GM23338 (cell line): ENCODE data around the gene SORT1.

ENCODE experiments used
- CREB1 ChIP-seq: fragments of 250-450 bp; sonication (Bioruptor Pico); IDR thresholded peaks from 2 replicates; pipeline ENCODE4 v1.5.0; 2020; ENCODE audit warnings: low read depth, mild to moderate bottlenecking, moderate library complexity
- CTCF ChIP-seq, 2 experiments: fragments of 200-600 bp in 1 of 2; sonication (generic) in 1 of 2; conservative IDR thresholded peaks; 2 replicates each; pipeline versions ENCODE4 v1.5.1 to v1.6.1; 2016 to 2017; ENCODE audit warnings: antibody characterized with exemption in 2 of 2, low read depth in 2 of 2, mild to moderate bottlenecking in 2 of 2, moderate library complexity in 1 of 2
- EZH2 ChIP-seq: fragments of 200-600 bp; sonication (generic); IDR thresholded peaks from one replicate; pipeline ENCODE4 v1.8.0; 2017; ENCODE audit warnings: antibody characterized with exemption, mild to moderate bottlenecking, low read depth; ENCODE audit not compliant: unreplicated experiment
- EZH2phosphoT487 ChIP-seq: fragments of 200-600 bp; sonication (generic); IDR thresholded peaks from one replicate; pipeline ENCODE4 v1.8.1; 2018; ENCODE audit warnings: antibody characterized with exemption; ENCODE audit not compliant: unreplicated experiment
- JUNB ChIP-seq: IDR thresholded peaks from one replicate; pipeline ENCODE4 v1.6.1; 2016; ENCODE audit warnings: antibody characterized with exemption; ENCODE audit not compliant: unreplicated experiment
- NANOG ChIP-seq: IDR thresholded peaks from 2 replicates; pipeline ENCODE4 v1.6.1; 2016; ENCODE audit warnings: antibody characterized with exemption, borderline replicate concordance
- POLR2AphosphoS5 ChIP-seq: IDR thresholded peaks from 2 replicates; pipeline ENCODE4 v1.6.1; 2016; ENCODE audit warnings: antibody characterized with exemption, low read depth
- REST ChIP-seq: IDR thresholded peaks from one replicate; pipeline ENCODE4 v1.6.1; 2018; ENCODE audit warnings: antibody characterized with exemption; ENCODE audit not compliant: unreplicated experiment
- ZNF331 ChIP-seq: fragments of 250-450 bp; sonication (Bioruptor Pico); IDR thresholded peaks from 2 replicates; pipeline ENCODE4 v1.5.0; 2020; ENCODE audit warnings: low read depth, mild to moderate bottlenecking, moderate library complexity
- ZNF462 ChIP-seq: fragments of 250-450 bp; sonication (Bioruptor Pico); IDR thresholded peaks from 2 replicates; pipeline ENCODE4 v1.5.0; 2020; ENCODE audit warnings: mild to moderate bottlenecking, moderate library complexity

- TF ChIP-seq EZH2phosphoT487 = no peak
- no peak for TF ChIP-seq CTCF (conservative IDR thresholded peaks at IDR 0.05; ENCODE audit: low read depth in 2 of 2)
- no peak for TF ChIP-seq EZH2
- no peak for TF ChIP-seq ZNF462 (CRISPR knock-in tag)
- TF ChIP-seq REST = no peak
- no peak for TF ChIP-seq POLR2AphosphoS5
- no peak for TF ChIP-seq CREB1 (CRISPR knock-in tag)
- no peak for TF ChIP-seq JUNB
- TF ChIP-seq ZNF331 (CRISPR knock-in tag) = no peak
- TF ChIP-seq NANOG = no peak
Measured at GRCh38 chr1:109372281-109372680, 25.4 kb downstream of the SORT1 start.
